ENCODE results near the gene ACAP2.

DNA sequence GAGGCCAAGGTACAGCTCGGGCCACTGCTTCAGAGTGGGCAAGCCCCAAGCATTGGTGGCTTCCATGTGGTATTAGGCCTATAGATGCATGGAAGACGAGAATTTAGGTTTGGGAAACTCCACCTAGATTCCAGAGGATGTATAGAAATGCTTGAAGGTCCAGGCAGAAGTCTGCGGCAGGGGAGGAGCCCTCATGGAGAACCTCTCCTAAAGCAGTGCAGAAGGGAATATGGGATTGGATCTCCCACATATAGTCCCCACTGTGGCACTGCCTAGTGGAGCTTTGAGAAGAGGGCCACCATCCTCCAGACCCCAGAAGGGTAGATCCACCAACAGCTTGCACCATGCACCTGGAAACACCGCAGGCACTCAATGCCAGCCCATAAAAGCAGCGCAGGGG is 123.8 kb downstream of the ACAP2 start:
- no peak for TF ChIP-seq GATA2 (IDR thresholded peaks at IDR 0.05; ENCODE audit: low read depth, low read length)
- TF ChIP-seq GATA3 (IDR thresholded peaks at IDR 0.05; ENCODE audit: low read depth, low read length), result no peak

Data from SH-SY5Y (cell line).